CD4-positive, alpha-beta T cell treated with Interleukin-17A for 4 hours (primary cell): ENCODE data around the gene DDX3X.
"Not testable (repeated sequence)": the region's sequence is repeated elsewhere in the genome, so short reads cannot be mapped to it uniquely, and the experiment has no call there.

ENCODE experiments used
- DNase-seq: peaks from one replicate; pipeline ENCODE4 v3.0.0-alpha.2; 2020; ENCODE audit warnings: mixed read lengths

Gene DDX3X

GRCh38 chrX:41377624-41378023 is 43.7 kb downstream of the DDX3X start:
- DNase-seq = no peak

DNA sequence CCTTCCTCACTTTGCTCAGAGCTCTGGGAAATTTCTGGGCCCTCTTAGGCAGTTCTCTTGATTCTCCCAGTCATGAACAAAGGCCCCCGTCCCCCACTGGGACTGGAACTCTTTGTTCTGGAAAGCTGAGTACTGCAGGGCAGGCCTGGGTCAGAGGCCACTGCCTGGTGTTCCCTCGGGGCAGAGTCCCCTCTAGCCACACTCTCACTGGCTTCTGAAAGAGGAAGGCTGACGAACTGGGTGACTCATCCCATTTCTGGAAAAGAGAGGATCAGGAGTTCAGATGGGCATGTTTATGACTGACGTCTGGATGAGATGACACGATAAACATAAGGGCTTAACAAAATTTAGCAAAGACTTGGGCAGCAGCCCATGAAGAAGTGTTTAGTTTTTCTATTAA is 47.7 kb downstream of the DDX3X start:
- no peak for DNase-seq

DNA sequence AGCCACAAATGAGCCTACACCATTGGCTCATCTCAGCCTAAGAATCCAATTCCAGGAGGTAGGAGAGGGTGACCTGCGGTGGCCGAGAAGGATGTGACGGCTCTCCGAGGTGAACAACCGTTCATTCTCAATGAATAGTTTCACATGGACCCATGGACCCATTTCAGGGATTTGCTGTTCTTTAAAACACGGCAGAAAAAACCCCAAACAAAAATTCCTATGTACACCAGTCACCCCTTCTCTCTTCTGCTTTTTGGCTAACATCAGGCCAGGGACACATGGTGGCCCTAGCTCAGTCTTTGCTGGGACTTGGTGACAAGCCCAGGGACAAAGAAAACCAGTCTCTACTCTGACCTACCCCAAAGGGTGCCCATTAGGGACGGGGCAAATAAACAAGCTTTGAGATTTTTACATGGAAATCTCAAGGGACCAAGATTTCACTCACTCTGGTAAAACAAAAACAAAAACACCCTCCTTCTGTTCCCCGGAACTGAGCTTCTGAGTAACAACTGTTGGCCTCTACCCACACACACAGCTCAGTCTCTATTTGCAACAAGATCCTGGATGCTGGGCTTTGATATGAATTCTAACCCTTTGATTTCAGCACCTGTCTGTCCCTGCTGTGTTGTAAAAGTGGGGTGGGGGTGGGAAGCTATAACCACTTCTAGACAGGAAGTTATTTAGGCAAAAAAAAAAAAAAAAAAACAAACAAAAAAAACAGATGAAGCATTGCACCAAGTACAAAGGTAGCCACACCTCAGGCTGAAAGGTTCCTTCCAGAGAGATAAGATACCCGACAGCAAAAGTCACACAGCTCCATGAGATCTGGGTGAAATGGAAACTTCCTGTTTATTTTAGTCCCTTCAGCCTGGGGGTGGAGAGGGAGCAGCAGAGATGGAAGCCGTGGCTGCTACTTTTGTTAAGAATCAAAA is 49.0 kb downstream of the DDX3X start:
- DNase-seq = peak; percentile 63

DNA sequence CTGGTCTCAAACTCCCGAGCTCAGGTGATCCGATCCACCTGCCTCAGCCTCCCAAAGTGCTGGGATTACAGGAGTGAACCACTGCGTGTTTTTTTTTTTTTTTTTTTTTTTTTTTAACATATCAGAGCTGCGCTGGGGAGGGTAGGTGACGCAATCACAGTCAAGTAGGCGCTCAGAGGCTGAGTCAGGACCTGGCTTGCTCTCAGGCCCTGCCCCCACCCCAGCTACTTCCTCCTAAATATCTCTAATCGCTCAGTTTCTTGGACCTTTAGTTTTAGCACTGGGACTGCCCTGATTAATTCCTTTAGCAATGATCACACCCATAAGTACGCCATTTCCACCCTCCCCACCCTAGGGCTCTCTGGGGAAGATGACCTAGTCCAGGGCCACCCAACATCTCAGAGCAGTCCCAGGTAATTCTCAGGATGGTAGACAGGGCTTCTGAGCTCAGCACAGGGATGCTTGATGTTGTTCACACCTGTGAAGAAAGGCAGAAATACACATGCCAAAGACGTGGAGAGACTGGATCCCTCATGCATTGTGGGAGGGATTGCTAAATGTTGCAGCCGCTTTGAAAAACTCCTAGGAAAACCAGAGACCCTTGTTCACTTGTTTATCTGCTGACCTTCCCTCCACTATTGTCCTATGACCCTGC is 50.2 kb downstream of the DDX3X start:
- peak; percentile 82 for DNase-seq

DNA sequence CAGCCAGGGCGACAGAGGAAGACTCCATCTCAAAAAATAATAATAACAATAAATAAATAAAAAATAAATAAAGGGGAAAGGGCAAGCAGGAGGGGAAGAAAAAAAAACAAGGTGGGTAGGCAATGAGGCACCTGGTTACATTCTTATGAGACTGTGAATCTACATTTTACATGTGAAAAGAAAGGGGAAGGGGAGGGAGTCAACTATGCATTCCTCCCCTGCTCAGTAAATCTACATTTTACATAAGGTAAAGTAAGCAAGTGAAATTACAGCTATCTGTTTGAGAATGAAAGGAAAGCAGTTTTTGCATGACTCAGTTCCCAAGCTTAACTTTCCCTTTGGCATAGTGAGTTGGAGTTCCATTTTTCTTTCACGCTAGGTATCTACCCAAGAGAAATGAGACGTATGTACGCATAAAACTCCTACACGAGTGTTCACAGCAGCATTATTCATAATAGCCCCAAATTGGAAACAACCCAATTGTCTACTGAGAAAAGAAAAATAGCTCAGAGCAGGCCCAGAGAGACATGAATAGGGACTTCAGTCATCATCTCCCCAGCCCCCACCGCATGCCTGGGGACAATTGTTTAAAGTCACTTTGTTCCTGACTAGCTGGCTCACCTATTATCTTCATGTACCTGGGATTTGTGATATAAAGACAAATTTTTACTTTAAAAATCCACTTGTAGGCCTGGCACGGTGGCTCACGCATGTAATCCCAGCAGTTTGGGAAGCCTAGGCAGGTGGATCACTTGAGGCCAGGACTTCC is 52.4 kb downstream of the DDX3X start:
- DNase-seq = no peak

- no peak for DNase-seq
Observed at GRCh38 chrX:41388543-41388942, 54.6 kb downstream of the DDX3X start.

DNA sequence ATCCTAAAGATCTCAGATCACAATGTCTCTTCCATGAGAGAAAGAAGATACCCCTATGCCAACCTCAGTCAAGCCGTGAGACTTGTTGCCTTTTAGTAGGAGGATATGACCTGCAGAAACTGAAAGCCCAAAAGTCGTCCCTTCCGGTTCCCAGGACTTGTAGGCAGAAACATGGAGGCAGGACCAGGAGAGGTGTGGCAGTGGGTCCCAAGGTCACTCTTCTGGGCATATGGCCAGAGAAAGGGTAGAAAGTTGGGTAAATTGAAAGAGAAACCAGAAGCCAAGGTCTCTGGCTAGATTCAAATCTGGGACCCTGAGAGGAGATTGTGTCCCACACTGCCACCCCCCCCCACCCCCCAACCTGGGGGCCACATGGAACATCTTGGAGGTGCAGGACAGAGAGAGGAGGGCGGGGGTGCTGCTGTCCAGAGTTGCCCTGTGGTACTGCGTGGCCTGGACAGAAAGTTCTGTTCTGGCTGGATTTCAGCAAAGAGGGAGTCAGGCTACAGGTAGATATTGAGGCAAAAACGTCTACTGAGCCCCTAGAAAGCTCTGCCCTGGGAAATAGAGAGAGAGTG is 55.4 kb downstream of the DDX3X start:
- no peak for DNase-seq

DNA sequence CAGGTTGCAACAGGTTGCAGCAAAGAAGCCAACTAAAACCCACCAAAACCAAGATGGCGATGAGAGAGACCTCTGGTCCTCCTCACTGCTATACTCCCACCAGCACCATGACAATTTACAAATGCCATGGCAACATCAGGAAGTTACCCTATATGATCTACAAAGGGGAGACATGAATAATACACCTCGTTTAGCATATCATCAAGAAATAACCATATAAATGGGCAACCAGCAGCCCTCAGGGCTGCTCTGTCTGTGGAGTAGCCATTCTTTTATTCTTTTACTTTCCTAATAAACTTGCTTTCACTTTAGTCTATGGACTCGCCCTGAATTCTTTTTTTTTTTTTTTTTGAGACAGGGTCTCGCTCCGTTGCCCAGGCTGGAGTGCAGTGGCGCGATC is 56.6 kb downstream of the DDX3X start:
- not testable (repeated sequence) for DNase-seq

DNA sequence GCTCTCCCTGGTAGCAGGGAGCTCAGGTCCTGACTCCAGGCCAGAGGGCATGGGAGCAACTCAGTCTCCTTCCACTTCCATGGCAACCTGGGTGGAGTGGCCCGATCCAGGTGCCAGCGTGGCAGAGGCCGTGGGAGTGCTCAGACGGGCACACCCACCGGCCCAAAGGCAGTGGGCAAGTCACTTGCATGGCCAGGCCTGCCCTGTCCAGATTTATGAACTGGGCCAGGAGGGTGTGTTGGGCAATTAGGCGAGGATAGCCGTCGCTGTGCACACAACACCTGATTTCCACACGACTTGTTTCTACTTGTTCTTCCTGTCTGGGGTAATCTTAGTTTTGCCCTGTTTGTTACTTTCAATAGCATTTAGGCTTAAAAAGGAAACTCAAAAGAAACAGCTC is 57.6 kb downstream of the DDX3X start:
- DNase-seq = no peak

- DNase-seq = no peak
Observed at GRCh38 chrX:41394293-41394692, 60.3 kb downstream of the DDX3X start.

DNA sequence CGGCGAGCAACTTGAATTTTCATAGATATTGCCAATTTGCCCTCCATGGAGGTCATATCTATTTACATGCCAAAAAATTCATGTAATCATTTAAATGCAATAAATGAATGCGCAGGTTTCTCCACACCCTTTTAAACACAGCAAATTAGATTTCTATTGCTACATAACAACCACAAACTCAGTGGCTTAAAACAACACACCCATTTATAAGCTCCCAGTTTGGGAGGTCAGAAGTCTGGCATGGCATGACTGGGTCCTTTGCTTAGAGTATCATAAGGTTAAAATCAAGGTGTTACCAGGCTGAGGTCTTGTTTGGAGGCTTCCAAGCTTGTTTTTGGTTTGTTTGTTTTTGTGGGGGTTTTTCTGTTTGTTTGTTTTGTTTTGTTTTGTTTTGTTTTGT is 63.3 kb downstream of the DDX3X start:
- DNase-seq = no peak

GRCh38 chrX:41397768-41398167 is 63.8 kb downstream of the DDX3X start:
- no peak for DNase-seq

- DNase-seq = not testable (repeated sequence)
Observed at GRCh38 chrX:41402556-41402955, 68.6 kb downstream of the DDX3X start.

DNA sequence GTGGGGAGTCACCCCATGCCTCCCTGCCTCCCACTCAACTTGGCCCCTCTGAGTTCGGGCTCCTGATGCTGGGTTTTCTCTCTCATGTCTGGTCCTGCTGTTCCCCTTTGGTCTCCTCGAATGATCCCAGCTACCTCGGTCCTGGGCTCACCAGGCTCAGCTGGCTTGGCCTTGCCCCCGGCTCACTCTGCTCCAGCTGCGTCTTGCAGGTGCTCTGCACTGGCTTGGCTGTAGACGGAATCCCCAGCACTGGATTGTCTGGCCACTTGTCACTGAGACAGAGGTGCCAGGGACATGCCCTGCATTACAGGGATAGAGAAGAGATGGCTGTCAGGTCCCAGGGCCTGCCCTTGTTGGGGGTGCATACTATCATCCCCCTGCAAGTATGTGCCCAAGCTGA is 71.6 kb downstream of the DDX3X start:
- no peak for DNase-seq

- no peak for DNase-seq
Observed at GRCh38 chrX:41406201-41406600, 72.2 kb downstream of the DDX3X start.

- DNase-seq = no peak
Observed at GRCh38 chrX:41407816-41408215, 73.9 kb downstream of the DDX3X start.

- no peak for DNase-seq
Observed at GRCh38 chrX:41408576-41408975, 74.6 kb downstream of the DDX3X start.

GRCh38 chrX:41409006-41409405 is 75.0 kb downstream of the DDX3X start:
- DNase-seq = no peak

GRCh38 chrX:41411222-41411621 is 77.3 kb downstream of the DDX3X start:
- not testable (repeated sequence) for DNase-seq

DNA sequence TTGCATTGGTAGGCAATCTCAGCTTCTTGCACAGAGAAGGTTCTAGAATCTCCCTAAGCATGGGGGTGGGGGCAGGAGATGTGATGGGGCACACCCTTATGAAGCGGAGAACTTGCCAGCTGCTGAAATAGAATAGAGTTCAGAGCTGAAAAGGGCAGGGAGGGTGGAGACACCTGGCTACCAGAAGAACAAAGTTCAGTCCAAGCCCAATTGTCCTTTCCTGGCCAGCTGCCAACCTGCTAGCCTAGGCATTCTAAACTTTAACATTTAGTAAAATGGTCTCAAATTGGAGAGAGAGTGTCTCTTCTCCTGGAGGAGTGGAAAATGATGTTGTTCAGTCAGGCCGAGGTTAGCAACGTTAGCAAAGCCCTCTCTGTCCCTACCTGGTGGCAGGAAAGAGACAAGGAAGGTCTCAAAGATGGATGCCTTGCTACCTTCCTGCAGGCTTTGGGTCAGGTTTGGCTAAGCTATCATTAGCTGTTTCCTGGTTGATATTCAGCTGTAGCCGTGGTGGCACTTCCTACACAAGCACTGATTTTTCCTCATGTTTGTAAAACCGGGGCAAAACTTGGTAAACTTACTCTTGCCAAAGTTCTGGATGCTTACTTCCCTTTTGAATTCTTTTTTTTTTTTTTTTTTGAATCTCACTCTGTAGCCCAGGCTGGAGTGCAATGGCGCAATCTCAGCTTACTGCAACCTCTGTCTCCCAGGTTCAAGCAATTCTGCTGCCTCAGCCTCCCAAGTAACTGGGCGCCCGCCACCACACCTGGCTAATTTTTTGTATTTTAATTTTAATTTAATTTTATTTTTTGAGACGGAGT is 78.5 kb downstream of the DDX3X start:
- peak; percentile 13 for DNase-seq
